AG04450 (cell line): ENCODE measurements around the gene POM121L2. TPM values are rescaled to one million over a fixed set of nuclear protein-coding genes. Genes with fewer than 3 reads are reported as not detected.

ENCODE experiments used
- CTCF ChIA-PET: fragments of 300-600, 350-600 bp; formaldehyde crosslinking; extraction: SDS; loops from one replicate; lab custom pipeline; 2022; ENCODE audit warnings: antibody characterized with exemption, inconsistent platforms; lab: Charles Lee
- POLR2A ChIA-PET: fragments of 350-600 bp; formaldehyde crosslinking; extraction: SDS; loops from one replicate; lab custom pipeline; 2021; ENCODE audit warnings: antibody characterized with exemption, inconsistent platforms; lab: Yijun Ruan, JAX
- DNase-seq: peaks from one replicate; pipeline ENCODE4 v3.0.0-alpha.2; 2011; ENCODE audit warnings: low read depth, low spot score
- H3K27ac ChIP-seq: one replicate; pipeline ENCODE4 v1.5.1; 2012; ENCODE audit warnings: low read depth, low read length, control low read depth
- H3K27me3 ChIP-seq: one replicate; pipeline ENCODE4 v1.6.0; 2012; ENCODE audit warnings: low read length; ENCODE audit not compliant: control insufficient read depth, insufficient read depth
- H3K4me3 ChIP-seq: 2 replicates; pipeline ENCODE4 v1.5.1; 2011; ENCODE audit warnings: mild to moderate bottlenecking, low read depth, low read length, control low read depth
- H3K9me3 ChIP-seq: 2 replicates; pipeline ENCODE4 v1.5.1; 2012; ENCODE audit warnings: low read length; ENCODE audit not compliant: control insufficient read depth, insufficient read depth
- polyA plus RNA-seq: library from polyadenylated mRNA; depleted of rRNA; stranded (reverse); fragments of >200 nt; gene quantifications from 2 replicates; pipeline ENCODE4 v1.2.3, GENCODE V29; 2011
- TF ChIP-seq, protein P1 (sequence below): IDR thresholded peaks from 2 replicates; pipeline ENCODE4 v1.5.1; 2011; ENCODE audit warnings: low read depth, low read length, control low read depth, inconsistent platforms

Gene POM121L2
- polyA plus RNA-seq, 1 experiment = not detected

DNA sequence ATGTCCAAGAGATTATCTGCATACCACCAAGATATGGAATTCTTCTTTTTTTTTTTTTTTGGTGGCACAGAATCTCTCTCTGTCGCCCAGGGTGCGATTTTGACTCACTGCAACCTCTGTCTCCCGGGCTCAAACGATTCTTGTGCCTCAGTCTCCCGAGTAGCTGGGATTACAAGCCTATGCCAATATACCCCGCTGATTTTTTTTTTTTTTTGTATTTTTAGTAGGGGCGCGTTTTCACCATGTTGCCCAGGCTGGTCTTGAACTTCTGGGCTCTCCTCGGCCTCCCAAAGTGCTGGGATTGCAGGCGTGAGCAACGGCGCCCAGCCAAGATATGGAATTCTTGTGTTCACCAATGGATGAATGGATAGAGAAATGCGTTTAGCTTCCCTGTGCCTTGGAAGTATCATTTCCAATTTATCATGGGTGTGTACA, 31.0 kb downstream of the POM121L2 start:
- TF ChIP-seq, protein P1, sequence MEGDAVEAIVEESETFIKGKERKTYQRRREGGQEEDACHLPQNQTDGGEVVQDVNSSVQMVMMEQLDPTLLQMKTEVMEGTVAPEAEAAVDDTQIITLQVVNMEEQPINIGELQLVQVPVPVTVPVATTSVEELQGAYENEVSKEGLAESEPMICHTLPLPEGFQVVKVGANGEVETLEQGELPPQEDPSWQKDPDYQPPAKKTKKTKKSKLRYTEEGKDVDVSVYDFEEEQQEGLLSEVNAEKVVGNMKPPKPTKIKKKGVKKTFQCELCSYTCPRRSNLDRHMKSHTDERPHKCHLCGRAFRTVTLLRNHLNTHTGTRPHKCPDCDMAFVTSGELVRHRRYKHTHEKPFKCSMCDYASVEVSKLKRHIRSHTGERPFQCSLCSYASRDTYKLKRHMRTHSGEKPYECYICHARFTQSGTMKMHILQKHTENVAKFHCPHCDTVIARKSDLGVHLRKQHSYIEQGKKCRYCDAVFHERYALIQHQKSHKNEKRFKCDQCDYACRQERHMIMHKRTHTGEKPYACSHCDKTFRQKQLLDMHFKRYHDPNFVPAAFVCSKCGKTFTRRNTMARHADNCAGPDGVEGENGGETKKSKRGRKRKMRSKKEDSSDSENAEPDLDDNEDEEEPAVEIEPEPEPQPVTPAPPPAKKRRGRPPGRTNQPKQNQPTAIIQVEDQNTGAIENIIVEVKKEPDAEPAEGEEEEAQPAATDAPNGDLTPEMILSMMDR = no peak
- peak overlapping the region; percentile 56; the same call in 1 of the 2 replicates for H3K4me3 ChIP-seq
- no peaks in the 10 kb centered on the region; the same call in none of the 2 replicates for H3K9me3 ChIP-seq
- ChIA-PET CTCF (no interaction called here), POLR2A (no interaction called here)
- H3K27ac ChIP-seq = no peak overlapping the region
- H3K27me3 ChIP-seq = peaks cover 26% of the 10 kb centered on the region
- DNase-seq = no peak

DNA sequence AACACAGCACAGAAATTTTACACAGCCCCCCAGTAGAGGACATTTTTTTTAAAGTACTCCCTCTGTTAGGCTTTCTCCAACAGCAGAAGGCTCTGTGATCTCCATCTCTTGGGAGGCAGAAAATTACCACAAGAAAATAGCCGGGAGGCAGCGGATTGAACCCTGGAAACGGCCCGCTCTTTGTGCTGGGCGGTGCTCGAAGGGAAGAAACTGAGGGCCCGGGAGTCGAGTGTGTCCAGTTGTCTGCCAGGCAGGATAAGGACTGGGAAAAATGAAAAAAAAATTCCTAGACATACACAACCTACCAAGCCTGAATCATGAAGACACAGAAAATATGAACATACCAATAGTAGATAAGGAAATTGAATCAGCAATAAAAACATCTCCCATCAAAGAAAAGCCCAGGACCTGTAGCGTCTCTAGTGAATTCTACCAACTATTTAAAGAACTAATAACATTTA, 31.5 kb downstream of the POM121L2 start:
- peaks cover 23% of the 10 kb centered on the region for H3K27me3 ChIP-seq
- no peak overlapping the region for H3K27ac ChIP-seq
- DNase-seq = no peak
- TF ChIP-seq, protein P1 = no peak
- no peaks in the 10 kb centered on the region; the same call in none of the 2 replicates for H3K9me3 ChIP-seq
- ChIA-PET CTCF (interaction anchor here (0.8 kb wide), 1 partner anchor 472 kb away, joined by 4 read pairs; no protein-coding TSS in a partner anchor), POLR2A (interaction anchor here (0.7 kb wide), 1 partner anchor 527 kb away, joined by 3 read pairs; a partner anchor contains a TSS)
- H3K4me3 ChIP-seq = peak overlapping the region; percentile 56

DNA sequence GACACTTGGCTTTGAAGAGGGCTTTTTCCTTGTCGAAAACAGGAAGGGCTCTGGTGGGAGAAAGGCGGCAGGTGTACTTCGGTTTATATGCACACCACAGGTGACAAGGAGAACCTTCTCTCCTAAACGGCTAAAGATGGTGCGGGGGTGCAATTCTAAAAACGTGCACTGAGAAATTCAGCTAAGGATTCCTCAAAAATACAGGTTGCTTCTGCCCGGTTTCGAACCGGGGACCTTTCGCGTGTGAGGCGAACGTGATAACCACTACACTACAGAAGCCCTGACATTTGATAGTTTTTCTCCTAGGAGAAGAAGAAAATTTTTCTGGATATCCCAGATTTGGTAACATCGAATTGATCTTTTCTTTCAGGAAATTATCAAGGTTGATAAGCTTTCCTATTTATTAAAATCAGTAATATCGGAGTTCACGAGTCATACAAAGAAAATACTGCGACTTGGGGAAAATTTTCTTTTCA, 32.0 kb downstream of the POM121L2 start:
- ChIA-PET CTCF (interaction anchor here (0.8 kb wide), 1 partner anchor 472 kb away, joined by 4 read pairs; no protein-coding TSS in a partner anchor), POLR2A (interaction anchor here (0.7 kb wide), 1 partner anchor 528 kb away, joined by 3 read pairs; a partner anchor contains a TSS)
- Histone ChIP-seq H3K9me3 (no peaks in the 10 kb centered on the region; the same call in none of the 2 replicates), H3K27ac (no peak overlapping the region), H3K4me3 (peak overlapping the region; percentile 56), H3K27me3 (peaks cover 23% of the 10 kb centered on the region)
- TF ChIP-seq, protein P1 = no peak
- peak; percentile 13 for DNase-seq

DNA sequence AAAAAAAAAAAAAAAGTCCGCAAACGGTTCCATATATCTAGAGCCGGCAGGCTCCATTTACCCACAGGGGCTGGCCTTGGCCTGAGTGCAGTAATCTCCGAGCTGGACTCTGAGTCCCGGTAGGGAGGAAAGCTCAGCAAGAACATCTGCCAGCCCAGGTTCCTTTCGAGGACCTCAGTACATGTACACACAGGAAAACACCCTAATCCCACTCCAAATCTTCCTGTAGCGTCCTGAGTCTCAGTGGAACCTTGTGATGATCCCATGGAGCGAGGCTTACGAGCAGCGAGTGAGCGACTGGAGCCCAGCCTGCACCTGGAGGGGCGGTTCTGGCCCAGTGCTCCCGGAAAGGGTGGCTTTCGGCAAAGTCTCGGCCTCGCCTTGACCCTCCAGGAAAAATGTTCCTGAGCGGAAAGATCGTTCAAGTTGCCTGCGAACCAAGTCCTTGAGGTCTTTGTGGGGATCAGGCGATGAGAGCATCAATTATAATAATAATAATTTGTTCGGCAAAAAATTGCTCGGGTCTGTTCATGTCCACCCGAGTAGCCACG, 32.5 kb downstream of the POM121L2 start:
- Histone ChIP-seq H3K27me3 (peaks cover 19% of the 10 kb centered on the region), H3K9me3 (no peaks in the 10 kb centered on the region; the same call in none of the 2 replicates), H3K27ac (no peak overlapping the region), H3K4me3 (peak overlapping the region; percentile 51)
- CTCF ChIA-PET = interaction anchor here (0.8 kb wide), 1 partner anchor 473 kb away, joined by 4 read pairs; no protein-coding TSS in a partner anchor
- POLR2A ChIA-PET = interaction anchor here (0.7 kb wide), 1 partner anchor 528 kb away, joined by 3 read pairs; a partner anchor contains a TSS
- no peak for DNase-seq
- TF ChIP-seq, protein P1 = no peak
